NCI-H1092 treated with DMSO at 0.1 percent for 48 hours (cell line): ENCODE results near the gene IL4R.
"Not testable (repeated sequence)": the region's sequence is repeated elsewhere in the genome, so short reads cannot be mapped to it uniquely, and the experiment has no call there.

Experiments used
- DNase-seq: peaks from one replicate; lab custom pipeline; 2025; lab: John Stamatoyannopoulos, UW

The IL4R gene

DNA sequence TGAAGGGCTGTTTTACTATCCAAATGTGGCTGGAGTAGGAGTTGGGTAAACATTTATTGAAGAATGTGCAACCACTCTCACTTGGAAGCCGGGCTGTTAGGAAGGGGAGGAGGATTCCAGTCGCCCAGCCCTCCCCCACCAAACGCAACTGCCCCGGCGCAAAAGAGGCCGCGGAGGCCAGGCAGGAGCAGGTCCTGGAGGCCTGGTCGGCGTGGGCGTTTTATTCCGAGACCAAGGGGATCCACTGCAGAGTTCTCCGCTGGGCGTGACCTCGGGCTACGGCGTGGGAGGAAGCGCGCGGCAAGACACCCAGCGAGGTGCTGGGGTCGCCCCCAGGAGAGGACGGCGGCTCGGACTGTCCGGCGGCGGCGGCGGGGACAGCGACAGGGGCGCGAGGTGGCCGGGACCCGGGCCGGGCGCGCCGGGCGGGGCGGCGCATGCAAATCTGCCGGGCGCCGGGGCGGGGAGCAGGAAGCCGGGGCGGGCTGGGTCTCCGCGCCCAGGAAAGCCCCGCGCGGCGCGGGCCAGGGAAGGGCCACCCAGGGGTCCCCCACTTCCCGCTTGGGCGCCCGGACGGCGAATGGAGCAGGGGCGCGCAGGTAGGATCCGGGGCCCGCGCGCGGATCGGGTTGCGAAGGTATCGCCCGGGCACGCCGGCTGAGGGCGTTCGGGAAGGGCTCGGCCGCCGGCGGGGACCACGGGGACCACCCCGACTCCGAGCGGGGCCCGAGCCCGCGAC, at the start of gene IL4R:
Gene IL4R (plus strand): TSS at position 553 of the 739 bp plus-strand sequence. CDS start 26,230 bp downstream, outside the sequence.
- no peak for DNase-seq

DNA sequence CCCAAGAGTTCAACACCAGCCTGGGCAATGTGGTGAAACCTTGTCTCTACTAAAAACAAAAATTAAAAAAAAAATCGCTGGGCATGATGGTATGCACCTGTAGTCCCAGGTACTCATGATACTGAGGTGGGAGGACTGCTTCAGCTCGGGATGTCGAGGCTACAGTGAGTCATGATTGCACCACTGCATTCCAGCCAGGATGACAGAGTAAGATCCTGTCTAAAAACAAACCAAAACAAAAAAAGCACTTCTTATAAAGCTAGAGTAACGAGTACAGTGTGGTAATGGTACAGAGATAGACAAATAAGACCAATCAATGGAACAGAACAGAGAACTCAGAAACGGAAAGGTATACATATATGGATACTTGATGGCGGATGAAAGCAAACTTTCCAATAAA, 49.6 kb upstream of the IL4R start:
- no peak for DNase-seq

DNA sequence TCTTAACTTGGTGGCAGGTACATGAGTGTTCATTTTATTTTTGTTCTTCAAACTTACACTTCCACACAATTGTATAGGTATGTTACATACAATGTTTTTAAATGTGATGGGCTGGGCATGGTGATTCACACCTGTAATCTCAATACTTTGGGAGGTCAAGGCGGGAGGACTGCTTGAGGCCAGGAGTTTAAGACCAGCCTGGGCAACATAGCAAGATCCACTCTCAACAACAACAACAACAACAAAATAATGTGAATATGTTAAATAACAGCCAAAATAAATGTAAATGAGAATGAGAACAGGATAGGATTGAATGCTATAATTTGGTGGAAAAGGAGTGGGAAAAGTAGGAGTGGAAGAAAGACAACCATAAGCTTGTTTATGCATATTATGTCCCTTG, 47.8 kb upstream of the IL4R start:
- DNase-seq: no peak

DNA sequence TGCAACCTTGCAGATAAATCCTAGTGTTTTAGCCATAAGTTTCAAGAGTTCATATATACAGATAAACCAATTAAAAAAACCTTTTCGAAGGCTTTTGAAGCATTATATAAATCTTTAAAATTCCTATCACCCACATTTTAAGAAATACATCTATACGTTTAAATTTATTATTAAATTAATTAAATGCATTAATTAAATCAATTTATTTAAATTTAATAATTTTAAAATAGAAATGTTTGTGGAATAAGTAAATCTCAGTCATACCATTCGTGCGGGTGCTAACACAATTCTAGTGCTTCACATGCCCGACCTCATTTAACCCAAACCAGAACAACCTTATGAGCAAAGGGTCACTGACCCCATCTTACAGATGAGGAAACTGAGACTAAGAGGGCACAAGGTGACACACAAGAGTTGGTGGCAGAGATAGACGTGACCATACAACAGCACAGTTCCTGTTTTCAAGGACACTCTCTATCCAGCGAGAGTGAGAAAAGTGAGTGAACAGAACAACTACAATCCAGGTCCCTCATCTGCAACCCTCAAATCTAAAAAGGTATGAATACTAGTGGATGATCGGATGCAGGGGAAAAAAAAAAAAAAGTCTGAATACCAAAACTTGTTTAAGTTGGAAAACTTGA, 46.6 kb upstream of the IL4R start:
- no peak for DNase-seq

DNA sequence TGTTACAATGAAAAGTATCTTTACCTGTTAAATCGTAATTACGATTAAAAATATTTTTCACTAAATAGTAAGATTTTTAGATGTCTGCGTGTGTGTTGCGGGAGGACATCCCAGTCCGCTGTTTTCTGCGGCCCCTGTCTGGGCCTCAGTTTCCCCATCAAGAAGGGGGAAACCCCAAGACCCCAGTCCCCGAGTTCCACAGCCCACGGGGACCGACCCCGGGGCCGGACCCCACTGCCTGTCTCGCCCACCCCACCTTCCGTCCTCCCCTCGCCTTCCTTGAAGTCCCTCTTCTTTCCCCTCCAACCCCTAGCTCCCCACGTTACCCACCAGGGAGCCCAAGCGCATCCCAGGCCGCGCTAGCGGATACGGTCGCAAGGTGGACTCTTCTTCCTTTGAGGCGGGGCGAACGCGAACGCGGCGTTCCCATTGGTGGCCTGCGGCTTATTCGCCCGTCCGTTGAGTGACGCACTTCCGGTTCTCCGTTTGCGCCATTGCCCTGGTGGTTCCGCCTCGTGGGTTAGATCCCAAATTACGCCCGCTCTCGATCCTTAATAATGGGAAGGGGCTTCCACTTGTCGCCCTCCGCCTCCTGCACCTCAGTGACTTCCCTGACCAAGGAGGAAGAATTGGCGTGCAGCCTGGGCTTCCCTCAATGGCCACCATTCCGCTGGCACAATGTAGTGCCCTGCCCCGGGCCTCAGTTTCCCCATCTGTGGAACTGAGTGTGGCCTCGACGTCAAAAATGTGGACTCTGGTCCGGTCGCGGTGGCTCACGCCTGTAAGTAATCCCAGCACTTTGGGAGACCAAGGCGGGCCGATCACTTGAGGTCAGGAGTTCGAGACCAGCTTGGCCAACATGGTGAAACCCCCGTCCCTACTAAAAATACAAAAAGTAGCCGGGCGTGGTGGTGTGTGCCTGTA, 45.1 kb upstream of the IL4R start, which contains the start of gene NSMCE1:
Gene NSMCE1 (minus strand): TSS at position 397 of the 924 bp plus-strand sequence. CDS start 11,202 bp downstream, outside the sequence.
- DNase-seq: peak; percentile 92

DNA sequence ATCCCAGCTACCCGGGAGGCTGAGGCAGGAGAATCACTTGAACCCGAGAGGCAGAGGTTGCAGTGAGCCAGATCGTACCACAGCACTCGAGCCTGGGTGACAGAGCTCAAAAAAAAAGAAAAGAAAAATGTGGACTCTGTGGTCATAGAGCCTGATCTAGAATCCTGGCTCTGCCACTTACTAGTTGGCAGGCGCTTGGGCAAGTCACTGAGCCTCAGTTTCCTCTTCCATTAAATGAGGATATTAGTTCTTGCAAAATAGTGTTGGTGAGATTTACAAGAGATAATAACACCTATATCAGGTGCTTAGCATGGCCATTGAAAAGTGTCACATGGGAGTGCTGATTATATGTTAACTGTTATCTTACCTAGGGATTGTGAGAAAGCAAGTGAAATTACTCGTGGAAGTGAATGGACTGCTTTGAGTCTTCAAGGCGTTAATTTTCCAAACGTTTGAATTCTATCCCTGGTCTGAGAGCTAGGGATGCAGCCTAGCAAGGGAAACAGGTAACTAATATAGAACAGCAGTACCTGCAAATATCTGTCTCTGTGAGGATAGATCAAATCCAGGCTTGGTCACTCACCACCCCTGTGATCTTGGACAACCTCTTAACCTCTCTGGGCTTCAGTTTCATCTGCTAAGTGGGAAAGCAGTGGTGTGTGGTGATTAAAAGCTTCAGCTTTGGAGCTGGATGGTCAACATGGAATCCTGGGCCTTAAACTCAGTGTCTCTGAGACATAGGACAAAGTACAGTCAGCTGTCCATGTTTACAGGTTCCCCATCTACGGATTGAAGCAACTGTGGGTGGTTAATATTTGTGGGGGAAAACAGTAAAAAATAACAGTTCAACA, 44.2 kb upstream of the IL4R start:
- DNase-seq: no peak

DNA sequence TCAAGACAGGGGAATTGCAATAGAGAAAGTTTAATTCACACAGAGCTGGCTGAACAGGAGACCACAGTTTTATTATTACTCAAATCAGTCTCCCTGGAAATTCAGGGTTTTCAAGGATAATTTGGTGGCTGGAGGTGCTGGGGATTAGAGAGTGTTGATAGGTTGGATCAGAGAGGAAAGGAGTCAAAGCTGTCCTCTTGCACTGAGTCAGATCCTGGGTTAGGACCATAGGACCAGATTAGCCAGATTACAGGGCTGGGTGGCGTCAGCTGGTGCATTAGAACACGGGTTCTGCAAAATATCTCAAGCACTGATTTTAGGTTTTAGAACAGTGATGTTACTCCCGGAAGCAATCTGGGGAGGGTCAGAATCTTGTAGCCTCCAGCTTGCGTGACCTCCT, 43.4 kb upstream of the IL4R start:
- no peak for DNase-seq

DNA sequence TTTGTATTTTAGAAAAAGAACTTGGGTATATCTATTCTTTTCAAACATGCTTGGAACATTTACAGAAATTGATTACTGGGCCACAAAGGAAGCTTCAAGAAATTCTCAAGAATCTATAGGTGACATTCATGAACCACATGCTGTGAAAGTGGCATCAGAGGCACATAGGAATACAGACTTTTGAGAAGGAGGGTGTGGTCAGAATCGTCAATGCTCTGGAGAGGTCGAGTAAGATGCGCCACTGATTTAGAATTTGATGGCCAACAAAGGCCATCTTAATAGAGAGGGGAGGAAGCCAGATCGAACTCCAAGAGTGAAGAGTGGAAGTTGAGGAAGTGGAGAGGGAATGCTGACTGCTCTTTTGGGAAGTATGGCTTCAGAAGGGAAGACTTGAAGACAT, 41.7 kb upstream of the IL4R start:
- DNase-seq: no peak

DNA sequence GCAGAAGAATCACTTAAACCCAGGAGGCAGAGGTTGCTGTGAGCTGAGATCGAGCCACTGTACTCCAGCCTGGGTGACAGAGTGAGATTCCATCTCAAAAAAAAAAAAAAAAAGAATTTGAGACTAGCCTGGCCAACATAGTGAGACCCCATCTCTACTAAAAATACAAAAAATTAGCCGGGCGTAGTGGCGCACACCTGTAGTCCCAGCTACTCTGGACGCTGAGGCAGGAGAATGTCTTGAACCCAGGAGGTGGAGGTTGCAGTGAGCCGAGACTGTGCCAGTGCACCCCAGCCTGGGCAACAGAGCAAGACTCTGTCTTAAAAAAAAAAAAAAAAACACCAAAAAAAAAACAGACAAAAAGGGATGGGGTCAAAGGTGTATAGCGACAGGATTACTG, 41.1 kb upstream of the IL4R start:
- not testable (repeated sequence) for DNase-seq

DNA sequence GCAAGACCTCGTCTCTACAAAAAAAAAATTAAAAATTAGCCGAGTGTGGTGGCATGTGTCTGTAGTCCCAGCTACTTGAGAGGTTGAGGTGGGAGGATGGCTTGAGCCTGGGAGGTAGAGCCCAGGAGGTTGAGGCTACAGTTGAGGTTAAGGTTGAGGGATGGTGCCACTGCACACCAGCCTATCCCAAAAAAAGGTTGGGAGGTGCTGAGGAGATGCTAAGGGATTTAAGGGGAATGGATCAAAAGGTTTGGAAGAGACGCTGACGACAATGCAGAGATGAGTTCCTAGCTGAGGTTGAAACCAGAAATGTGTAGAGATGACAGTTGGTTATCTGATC, 40.5 kb upstream of the IL4R start:
- DNase-seq: no peak

DNA sequence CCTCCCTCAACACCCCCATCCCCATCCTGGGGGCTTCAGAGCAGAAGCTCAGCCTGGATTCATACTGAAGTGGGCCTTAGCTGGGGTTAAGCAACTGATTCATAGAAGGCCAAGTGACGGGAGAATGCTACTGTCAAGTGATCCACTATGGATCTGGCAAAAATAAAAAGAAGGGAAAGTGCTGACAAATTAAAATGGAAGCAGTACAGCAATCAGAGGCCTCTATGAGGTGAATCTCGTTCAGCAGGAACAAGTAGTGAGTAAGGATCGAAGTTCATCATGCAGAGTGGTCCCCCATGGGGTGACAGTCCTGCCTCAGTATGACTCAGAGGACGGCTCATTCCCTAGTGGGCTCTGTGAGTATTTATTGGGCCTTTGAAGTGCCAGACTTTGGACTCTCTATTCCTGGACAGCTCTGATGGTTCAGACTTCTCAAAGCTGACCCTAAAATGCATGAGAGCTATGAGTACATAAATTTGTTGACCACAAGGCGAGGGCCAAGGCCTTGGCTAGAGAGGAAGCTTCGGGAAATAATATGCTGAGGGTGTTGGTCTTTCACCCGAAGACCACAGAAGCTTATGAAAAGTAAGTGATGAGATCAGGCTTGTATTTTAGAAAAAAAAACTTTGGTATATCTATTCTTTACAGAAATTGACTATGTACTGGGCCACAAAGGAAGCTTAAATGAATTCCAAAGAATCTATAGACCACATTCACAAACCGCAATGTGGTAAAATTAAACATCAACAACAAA, 39.9 kb upstream of the IL4R start:
- DNase-seq: no peak

DNA sequence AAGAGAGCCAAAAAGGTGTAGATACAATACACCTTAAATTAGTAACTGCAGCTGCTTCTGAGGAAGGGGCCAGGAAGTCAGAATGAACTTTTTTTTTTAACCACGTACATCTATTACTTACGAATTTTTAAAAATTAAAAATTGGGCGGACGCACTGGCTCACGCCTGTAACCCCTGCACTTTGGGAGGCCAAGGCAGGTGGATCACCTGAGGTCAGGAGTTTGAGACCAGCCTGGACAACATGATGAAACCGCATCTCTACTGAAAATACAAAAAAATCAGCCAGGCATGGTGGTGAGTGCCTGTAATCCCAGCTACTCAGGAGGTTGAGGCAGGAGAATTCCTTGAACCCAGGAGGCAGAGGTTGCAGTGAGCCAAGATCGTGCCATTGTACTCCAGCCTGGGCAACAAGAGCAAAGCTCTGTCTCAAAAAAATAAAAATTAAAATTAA, 39.3 kb upstream of the IL4R start:
- not testable (repeated sequence) for DNase-seq

DNA sequence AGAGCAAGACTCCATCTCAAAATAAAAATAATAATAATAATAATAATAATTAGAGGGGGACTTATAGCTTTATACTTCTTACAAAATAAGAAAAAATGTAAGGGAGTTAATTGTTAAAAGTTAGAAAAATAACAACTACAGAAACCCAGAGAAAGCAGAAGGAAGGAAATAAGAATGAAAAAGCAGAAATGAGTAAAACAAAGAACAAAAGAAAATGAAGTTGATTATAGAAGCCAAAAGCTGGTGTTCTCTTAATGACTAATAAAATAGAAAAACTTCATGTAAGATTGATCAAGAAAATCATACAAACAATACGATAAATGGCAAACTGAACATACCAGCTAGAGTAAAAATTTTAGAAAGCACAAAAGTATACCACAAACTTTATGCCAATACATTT, 38.4 kb upstream of the IL4R start:
- DNase-seq: no peak

DNA sequence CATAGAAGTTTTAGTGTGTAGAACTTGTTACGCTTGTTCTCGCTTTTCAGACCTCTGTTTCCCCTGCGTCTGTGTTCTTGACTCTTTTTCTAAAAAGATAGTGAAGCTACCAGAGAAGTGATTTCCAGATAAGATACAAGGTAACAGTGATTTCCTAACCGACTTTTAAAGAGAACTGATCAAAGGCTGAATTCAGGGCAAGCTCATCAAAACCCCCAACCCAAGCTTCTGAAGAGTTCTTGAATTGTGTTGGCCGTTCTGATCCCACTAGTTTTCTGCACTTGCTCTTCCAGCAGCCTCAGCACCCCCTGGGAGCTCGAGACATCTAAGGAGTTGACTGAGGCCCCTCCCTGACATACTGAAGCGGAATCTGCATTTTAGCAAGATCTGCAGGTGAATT, 32.5 kb upstream of the IL4R start:
- no peak for DNase-seq

DNA sequence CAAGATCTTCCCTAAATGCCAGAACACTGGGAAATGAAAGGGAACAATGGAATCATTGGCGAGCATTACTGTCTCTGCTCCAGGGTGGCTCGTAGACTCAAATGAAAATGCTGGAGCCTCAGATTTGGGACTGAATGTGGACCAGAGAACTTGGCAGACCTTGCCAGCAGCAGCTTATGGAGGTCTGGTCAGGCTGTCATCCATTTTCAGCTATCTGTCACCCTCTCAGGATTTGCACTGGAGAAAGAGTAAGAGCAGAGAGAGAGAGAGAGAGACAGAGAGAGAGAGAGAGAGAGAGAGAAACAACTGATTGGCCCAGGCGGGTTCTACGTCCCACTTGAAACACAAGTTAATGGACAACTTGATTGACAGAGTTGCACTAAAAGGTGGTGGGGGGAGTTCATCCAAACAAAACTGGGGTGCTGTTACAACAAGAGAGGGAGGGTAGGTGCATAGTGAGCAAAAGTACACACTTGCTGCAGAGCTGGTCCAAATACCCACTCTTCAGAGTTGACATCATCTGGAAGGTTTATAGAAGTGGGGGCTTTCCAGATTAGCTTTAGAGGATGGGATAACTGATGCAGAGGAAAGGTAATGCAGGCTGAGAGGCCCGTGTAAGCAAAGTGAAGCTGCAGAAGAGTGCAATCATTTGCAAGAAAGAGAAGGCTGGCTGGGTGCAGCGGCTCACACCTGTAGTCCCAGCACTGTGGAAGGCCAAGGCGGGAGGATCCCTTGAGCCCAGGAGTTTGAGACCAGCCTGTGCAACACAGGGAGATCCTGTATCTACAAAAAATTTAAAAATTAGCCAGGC, 28.7 kb upstream of the IL4R start:
- no peak for DNase-seq

DNA sequence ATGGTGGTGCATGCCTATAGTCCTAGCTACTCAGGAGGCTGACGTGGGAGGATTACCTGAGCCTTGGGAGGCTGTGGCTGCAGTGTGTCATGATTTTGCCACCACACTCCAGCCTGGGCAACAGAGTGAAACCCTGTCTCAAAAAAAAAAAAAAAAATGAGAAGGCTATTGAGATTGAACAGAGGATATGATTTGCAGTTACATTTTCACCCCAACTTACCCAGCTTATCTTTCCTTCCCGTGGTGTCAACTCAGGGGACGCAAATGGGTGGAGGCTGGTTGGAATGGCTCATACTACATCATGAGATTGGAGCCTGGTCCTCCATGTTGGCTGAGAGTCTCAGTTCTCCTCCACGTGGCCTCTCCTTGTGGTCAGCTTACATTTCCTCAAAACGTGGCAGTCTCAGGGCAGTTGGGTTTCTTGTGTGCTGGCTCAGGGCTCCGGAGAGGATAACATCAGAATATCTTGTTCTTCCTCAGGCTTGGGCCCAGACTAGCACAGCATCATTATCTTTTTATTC, 28.0 kb upstream of the IL4R start:
- no peak for DNase-seq

DNA sequence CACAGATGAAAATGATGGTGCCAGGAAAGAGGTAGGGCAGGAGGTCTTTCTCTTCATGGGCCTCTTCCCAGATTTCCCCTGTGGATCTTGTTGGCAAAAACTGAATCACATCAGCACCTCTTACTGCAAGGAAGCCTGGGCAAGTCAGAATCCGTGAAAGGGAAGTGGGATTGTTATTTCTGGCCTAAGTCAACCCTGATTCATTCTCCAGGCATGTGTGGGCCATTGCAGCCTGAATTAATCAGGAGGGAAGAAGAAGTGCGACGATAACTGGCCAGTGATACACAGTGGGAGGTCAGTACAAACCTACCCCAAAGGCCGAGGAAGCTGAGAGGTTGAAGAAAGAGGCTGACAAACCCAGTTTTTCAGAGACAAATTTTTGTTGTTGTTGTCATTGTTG, 27.3 kb upstream of the IL4R start:
- no peak for DNase-seq

DNA sequence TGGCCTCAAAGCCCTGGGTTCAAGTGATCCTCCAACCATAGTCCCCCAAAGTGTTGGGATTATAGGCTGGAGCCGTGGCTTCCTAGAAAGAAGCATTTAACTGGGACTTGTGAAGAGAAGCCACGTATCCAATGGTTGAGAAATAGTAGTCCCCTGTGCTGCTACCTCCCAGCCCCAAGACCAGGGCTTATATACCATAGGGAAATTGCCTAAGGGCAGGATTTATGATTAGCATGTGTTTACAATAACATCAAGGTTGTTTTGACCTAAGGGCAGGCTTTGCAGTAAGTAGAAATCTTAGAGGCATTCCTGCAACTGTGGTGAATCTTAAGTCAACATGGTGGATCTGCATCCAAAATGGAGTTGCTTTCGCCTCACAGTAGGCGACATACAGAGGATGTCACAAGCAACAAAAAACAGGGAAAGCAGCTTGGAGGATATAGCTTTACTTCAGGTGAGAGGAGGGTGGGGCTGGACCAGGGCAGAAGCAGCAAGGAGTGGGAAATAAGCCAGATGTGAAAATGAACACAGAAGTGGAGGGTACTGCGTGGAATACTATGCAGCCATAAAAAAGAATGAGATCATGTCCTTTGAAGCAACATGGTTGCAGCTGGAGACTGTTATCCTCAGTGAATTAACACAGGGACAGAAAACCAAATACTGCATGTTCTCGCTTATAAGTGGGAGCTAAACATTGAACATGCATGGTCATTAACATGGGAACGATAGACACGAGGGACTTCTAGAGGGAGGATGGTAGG, 26.5 kb upstream of the IL4R start:
- no peak for DNase-seq

DNA sequence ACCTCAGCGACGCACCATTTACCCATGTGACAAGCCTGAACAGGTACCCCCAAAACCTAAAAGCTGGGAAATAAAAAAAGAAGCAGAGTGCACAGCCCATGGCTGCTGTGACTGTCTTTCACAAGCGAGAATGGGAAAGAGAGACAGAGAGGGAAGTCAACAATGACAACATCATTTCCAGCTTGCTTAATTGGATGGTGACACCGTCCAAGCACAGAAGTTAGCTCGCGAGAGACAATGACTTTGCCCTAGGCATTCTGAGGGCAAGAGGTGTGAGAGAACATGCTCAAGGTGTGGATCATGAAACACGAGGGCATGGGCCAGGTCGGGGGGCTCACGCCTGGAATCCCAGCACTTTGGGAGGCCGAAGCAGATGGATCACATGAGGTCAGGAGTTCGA, 25.9 kb upstream of the IL4R start:
- no peak for DNase-seq
